Sigmoid colon (tissue), 4 donors: ENCODE results near the gene PDE6A.

Experiments used
- CTCF ChIP-seq, 4 experiments: fragments of 450-650 bp in 3 of 4; fragments of 200-600 bp in 1 of 4; IDR thresholded peaks; one replicate each; pipeline ENCODE4 v1.5.1; 2016 to 2019; ENCODE audit warnings: antibody characterized with exemption in 4 of 4, mild to moderate bottlenecking in 3 of 4, moderate library complexity in 2 of 4
- EP300 ChIP-seq, 4 donors: sonication (generic); formaldehyde crosslinking; IDR thresholded peaks; one replicate each; pipeline ENCODE4 v1.6.1; 2017; ENCODE audit warnings: antibody characterized with exemption in 4 of 4
- POLR2A ChIP-seq, 2 donors: fragments of 450-650 bp; IDR thresholded peaks; one replicate each; pipeline ENCODE4 v1.6.1; 2016; ENCODE audit warnings: antibody characterized with exemption in 2 of 2, mild to moderate bottlenecking in 2 of 2, moderate library complexity in 2 of 2

GRCh38 chr5:149831492-149831891 lies 113.1 kb downstream of the PDE6A start:
- TF ChIP-seq POLR2A (IDR thresholded peaks at IDR 0.05) (no peak), CTCF (IDR thresholded peaks at IDR 0.05) (no peak), EP300 (IDR thresholded peaks at IDR 0.05) (no peak)
